GF-D8 (cell line): ENCODE measurements around the gene GPR176.

Experiments used
- DNase-seq: peaks from one replicate; lab custom pipeline; 2025; lab: John Stamatoyannopoulos, UW

GPR176 gene

DNA sequence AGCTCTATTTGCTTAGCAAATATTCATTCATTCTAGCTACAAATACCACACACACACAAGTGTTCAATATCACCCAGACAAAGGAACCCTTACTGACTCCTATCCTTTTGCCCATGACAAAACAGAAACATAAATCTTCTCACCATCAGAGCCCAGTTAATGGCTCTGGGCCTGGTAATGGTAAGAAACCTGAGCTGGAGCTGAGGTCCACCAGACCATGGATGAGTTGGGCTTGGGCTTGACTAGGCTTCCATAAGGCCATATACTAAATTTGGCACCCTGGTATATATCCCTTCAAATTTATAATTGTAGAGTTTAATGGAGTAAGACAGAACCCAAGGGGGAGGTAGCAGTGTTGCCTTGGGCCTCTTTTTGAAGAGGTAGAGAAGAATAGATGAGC lies 29.4 kb downstream of the GPR176 start:
- no peak for DNase-seq

DNA sequence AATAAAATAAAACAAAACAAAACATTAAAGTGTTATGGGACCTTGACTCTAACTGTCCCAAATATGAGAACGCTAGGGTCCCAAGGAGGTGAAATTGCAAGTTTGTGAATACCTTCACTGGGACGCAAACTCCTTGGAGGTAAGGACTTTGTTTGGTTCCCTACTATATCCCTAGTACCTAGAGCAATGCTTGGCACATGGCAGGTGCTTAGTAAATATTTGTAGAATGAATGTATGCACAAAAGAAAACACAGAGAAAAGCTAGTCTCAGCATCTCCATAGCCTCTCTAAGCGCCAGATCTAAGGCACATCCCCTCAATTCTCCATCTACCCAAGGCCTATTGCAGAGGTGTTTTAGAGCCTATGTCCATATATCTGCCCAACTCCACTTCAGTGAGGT lies 30.5 kb downstream of the GPR176 start:
- no peak for DNase-seq

DNA sequence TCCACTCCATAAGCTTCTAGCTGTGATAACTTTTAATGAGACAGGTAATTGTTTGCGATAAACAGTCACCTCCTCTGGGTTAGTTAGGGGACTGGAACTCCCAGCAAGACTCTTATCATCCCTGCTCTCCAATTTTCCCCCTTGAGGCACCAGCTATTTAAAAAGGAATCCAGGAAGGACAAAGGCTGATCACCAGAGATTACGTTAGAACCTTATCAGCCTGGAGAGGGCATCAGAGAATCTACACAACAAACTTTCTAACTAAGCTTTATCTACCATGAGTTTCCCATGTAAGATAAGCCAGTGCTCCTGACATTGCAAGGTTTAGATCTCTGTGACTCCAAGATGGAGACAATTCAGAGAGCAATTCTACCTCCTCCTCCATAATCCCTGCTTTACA lies 31.3 kb downstream of the GPR176 start:
- DNase-seq: no peak

DNA sequence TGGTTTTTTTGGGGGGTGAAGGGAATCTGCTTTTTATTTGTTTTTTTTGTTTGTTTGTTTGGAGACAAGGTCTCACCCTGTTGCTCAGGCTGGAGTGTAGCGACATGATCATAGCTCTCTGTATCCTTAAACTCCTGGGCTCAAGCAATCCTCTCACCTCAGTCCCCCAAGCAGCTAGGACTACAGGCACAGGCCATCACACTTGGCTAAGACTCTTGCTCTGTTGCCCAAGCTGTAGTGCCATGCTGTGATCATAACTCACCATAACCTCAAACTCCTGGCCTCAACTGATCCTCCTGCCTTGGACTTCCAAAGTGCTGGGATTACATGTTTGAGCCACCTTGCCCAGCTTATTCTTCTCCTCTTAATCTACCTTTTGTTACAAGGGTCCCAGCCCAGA lies 31.8 kb downstream of the GPR176 start:
- DNase-seq: no peak

DNA sequence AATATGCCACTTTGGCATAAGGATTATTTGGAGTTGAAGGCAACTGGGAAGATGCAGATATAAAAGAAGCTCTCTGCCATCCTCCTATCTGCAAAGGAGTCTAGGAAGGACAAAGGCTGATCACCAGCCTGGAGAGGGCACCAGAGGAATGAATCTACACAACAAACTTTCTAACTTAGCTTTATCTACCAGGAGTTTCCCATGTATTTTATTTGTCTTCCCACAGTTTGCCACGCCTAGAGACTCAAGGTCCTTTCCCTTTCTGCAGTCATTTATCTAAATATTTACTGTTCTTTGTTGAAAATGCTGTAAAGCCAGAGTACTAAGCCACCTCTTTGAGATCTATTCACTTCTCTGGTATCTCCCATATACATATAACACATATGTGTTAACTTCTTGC lies 32.2 kb downstream of the GPR176 start:
- no peak for DNase-seq

DNA sequence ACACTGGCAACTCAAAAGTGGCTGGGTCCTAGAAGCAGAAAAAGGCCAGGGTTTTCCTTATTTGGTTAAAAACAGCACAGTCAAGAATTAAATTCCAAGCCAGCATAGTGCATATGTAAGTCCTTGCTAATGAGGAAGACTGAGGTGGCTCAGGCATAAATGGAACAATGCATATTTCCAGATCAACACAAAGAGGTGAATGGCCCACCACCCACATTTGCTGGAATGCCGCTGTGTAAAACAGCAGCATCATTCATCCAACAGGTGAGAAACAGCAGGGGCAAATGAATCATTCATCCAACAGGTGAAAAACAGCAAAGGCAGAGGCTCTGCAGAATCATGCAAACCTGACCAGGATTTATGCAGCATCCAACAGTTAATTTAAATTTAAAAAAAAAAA lies 32.9 kb downstream of the GPR176 start:
- DNase-seq: no peak

DNA sequence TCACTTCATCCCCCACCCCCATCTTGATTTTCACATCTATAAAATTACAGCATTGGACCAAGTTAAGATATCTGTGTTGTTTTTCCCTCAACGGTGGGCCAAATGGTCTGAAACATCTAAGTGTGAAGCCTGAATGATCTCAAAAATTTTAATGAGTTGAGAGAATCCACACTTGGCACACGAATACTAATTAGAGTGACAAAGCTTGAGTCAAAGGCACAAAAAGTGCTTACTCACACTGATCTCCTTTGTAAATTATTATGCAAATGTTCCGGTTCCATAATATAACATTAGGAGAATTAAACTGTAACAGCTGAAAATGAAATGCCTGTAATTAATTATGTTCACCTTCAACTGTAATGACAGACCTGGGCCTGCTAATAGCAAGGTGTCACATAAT lies 33.6 kb downstream of the GPR176 start:
- DNase-seq: no peak

DNA sequence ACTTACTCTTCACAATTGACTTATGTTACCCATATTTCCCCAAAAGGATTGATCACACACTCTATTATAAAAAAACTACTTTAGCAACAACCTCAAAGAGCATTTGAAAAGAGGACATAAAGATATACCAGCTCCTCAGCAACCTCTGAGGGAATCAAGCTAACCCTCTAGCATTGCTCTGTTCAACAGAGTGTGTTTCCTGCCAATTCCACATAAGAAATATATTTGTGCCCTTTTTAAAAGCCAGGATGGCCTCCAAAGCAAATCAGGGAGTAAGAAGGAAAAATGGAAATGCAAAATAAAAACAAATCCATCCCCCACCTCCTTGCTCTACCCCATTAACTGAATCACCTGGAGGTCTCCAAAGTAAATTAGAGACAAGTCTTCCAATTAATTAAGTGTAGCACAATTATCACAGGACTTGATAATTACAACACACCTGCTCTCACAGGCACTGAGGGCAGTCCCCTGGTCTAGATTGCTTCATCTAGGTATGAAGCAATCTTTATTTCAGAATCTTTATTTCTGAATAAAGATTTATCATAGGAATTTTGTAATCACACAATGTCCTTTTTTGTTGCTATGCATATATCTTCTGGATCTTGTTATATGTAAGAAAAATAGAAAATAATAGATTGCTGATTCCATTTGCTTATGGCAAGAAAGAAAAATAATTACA lies 34.8 kb downstream of the GPR176 start:
- DNase-seq: no peak

DNA sequence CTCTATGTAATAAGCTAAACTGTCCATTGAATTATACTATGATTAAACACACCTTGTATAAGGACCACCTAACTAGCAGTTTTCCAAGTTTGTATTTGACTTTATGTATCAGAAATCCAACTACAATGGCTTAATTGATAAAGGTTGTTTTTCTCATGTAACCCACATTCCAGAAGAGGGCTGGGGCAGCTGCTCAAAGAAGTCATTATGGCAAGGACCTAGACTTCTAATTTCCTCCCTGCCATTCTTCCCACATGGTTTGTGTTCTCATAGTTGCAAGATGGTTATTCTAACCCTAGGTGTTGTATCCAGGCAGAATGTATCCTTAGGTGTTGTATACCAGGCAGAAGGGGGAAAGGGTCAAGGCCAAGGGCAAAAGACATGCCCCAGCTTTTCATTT lies 35.7 kb downstream of the GPR176 start:
- DNase-seq: no peak

DNA sequence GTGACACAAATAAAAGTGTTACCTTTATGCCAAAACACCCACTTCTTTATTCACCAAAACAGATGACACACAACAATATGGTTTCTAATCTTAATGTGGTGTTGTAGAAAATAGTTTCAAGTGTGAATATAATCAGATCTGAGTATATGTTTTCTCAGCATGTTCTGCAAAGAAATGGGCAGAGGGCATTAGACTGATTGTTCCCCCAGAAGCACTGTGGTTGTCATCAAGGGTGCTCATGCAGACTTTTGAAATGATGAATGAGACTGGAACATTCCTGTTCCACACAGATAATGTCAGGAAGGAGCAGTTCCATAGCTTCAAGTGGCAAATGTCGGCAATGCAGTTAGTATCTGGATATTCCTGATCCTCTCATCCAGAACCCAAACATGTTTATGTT lies 37.5 kb downstream of the GPR176 start:
- DNase-seq: no peak

DNA sequence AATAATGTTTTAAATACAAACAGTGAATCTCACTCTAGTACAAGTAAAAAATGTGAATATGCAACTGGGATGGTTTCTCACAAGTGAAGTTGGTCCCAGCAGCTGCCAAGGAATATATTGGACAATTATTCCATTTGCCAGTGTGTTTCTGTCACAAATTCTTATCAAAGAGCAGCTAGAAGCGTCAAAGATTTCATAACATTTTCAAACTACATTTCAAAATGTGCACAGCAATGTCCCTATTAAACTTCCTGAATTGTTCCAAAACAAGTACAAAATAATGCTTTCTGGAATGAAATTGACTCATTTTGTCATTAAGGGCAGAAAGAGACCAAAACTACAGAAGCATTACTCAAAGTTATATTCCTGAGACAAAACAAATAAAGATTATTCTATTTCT lies 38.3 kb downstream of the GPR176 start:
- DNase-seq: no peak

DNA sequence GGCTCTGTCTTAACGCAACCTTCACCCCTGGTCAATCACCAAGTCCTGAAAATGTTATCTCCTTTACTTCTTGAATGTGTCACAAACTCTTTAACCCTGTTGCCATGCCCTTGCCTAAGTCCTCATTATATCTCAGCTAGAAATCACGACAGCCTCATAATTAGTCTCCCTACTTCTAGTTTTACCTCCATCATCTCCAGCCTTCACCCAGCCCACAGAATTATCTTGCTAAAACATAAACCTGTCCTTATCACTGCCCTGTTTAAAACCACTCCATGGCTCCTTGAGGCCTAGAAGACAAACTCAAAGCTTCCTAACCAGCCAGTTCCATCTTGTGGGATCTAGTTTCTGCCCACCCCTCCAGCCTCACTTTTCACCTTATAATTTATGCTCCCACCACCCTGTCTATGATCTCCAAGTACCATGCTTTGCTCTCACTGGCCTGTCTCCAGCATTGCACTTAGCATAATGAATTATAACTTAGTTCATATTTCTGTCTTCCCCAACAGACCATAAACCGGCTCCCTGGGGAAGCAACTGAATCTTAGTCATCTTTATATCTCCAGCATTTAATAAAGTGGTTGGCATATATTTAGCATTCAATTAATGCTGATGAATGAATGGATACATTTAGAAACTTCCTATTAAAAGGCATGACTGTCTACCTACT lies 39.2 kb downstream of the GPR176 start:
- no peak for DNase-seq

DNA sequence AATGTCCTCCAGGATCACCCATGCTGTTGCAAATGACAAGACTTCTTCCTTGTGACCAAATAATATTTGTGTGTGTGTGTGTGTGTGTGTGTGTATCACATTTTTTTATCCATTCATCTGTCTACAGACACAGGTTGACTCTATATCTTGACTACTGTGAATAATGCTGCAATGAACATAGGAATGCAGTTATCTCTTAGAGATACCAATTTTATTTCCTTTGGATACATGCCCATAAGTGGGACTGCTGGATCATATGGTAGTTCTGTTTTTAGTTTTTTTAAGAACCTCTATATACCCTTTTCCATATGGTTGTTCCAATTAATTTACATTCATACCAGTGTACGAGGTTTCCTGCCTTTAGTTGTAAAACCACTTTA lies 41.7 kb downstream of the GPR176 start:
- DNase-seq: no peak

DNA sequence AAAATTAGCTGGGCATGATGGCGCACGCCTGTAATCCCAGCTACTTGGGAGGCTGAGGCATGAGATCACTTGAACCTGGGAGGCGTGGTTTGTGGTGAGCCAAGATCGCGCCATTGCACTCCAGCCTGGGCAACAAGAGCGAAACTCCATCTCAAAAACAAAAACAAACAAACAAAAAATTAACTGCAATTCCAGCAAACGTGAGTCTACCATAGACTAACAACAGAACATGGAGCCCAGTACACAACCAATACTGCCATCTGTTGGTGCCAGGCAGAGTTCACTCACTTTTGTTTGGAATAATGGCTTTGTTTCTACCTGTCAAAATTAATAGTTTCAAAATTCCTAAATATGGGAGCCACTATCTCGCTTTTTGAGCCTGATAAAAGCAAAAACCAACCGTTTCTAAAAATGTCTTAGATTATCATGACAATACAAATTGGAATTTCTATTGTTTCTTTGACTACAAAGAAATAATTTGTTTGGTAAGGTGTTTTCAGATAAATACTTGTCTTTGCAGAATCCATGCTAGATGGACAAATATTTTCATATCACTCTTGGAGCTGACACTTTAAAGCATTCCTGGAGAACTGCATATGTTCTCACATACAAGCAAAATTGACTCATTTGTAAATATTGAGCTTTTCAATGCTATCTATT lies 45.0 kb downstream of the GPR176 start:
- DNase-seq: no peak

DNA sequence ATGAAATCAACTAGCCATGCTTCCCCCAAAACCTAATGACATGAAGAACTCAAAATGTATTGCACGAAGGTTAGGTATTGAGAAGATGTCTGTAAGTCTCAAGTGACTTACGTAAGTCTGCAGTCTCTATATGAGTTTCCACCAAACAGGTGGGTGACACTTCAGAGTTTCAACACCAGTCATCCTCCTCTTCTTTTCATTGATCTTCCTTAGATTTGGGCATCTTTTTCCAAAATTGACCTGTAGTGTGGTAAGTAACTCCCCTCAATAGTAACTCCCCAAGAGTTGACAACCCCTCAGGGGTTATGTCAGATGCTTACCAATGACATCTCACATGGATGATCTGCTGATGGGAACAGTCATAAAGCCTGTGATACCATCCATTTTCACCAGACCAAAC lies 46.1 kb downstream of the GPR176 start:
- DNase-seq: no peak

DNA sequence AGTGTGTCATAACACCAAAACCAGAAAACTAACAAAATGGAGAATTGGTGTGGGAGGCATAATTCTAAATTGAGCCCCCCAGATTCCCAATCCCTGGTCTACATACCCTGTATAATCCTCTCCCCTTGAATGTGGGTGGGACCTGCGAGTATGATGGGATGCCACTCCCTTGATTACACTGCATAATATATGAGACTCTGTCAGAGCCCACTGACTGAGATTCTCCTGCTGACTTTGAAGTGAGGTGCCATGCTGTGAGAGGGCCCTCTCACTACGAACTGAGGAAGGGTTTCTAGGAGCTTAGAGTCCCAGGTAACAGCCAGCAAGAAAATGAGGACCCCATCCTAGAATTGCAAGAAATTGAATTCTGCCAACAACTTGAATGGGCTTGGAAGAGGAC lies 49.5 kb downstream of the GPR176 start:
- DNase-seq: no peak

DNA sequence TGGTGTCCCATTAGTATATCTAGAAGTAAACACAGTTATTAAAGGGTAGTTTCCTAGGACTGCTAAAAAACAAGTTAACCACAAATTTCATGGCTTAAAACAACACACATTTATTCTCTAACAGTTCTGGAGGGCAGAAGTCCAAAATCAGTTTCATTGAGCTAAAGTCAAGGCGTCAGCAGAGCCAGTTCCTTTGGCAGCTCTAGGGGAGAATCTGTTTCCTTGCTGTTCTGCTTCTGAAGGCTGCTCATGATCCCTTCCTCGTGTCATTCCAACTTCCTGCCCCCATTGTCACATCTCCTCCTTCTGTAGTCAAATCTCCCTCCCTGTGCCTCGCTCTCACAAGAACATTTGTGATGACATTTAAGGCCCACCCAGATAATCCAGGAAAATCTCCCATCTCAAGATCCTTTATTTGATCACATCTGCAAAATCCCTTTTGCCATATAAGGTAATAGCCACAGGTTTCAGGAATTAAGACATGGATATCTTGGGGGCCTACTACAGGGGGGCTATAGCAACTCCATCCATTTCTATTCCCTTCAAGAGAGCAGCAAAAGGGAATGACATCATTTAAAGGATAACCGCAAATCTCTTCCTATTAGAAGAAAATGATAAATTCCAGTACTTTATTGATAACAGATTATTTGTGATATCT lies 50.1 kb downstream of the GPR176 start:
- DNase-seq: no peak

DNA sequence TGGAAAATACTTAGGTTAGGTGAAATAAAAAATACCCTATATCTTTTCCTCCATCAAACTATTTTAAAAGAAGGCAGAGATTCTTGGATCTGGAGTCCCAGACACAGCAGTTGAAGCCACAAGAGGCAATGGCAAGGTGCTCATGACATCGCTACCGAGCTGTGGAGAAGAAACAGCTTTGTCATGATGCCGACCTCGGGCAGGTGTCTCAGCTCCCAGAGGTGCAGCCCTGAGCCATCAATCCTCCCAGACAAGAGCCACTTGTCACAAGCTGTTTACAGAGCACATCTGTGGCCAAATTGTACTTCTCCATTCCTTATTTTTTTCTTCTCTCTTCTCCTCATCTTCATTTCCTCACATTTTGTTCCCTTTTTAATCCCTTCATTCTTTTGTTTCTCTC lies 50.8 kb downstream of the GPR176 start:
- DNase-seq: no peak

DNA sequence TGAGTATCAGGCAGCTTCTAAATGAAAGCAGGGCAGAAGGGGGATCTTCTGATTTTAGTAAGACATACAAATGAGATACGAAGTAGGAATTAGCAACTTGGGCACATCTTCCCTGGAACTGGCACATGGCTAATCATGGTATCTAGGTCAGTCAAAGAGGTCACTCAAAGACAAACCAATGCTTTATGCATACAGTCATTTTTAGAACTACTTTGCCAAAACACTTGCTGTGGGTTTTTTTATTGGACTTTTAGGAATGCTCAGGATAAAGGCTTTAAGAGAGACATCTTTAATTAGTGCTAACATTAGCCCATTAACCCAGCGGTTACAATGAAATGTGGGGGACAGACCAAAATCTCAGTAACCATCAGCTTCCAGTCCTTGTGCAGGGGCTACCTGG lies 51.7 kb downstream of the GPR176 start:
- no peak for DNase-seq

DNA sequence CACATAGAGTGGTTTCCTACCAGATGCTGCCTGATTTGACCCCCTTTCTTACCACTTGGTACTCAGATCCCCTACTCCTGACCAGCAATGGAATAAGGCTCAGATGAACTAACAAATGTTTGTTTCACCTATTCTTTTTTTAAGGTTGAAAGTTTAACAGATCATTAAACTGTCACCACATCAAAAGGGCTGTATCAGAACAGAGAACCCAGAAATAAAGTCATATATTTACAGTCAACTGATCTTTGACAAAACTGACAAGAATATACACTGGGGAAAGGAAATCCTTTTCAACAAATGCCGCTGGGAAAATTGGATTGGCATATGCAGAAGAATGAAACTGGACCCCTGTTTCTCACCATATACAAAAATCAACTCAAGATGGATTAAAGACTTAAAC lies 56.0 kb downstream of the GPR176 start:
- DNase-seq: no peak

DNA sequence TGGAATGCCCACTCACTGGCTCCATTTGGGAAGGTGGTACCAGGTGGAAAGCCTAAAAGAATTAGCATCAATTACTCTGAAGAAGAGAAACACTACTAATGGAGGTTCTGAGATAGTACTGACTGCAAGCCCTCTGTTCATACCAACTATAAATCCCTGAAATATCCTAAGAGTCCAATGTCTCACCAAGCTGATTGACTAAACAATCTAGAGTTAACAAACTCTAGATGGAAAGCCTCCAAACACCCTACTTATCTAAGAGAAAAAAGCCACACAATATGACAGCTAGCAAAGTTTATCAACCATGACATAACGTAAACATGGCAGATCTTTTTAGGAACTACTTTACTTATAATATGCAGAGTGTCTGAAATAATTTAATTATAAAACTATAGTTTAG lies 59.2 kb downstream of the GPR176 start:
- DNase-seq: no peak

DNA sequence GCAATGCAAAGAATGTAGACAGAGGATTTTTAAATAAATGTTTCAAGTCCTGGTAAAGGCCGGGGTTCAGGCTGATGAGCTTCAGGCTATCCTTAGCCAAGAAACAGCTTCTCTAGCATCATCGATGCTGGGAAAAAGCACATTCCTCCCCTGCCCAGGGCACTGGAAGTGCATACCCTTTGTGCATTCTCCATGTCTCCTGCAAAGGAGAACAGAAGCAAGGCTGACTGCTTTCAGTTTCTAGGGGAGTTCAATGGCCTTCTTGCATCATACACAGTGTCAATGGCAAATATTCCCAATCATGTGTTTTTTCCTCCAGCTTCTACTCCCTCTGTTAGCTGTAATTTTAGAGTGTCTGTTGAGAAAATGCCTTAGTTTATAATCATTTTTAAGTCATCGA lies 59.9 kb downstream of the GPR176 start:
- DNase-seq: no peak

DNA sequence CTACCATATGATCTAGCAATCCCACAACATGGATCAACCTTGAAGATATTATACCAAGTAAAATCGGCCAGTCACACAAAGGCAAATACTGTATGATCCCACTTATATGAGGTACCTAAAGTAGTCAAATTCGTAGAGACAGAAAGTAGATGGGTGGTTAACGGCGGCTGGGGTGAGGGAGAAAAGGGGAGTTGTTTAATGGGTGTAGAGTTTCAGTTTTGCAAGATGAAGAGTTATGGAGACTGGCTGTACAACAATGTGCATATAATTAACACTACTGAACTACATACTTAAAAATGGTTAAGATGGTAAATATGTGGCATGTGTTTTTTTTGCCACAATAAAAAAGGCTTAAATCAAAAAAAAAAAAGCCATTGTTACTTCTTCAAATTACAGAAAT lies 60.4 kb downstream of the GPR176 start:
- DNase-seq: no peak
